Measurements from ENCODE around the gene PITPNB. TPM values are rescaled to one million over a fixed set of nuclear protein-coding genes. Genes with fewer than 3 reads are reported as not detected.

The PITPNB gene
- total RNA-seq, 1 donor from 2014 or later, result 40.2 TPM

DNA sequence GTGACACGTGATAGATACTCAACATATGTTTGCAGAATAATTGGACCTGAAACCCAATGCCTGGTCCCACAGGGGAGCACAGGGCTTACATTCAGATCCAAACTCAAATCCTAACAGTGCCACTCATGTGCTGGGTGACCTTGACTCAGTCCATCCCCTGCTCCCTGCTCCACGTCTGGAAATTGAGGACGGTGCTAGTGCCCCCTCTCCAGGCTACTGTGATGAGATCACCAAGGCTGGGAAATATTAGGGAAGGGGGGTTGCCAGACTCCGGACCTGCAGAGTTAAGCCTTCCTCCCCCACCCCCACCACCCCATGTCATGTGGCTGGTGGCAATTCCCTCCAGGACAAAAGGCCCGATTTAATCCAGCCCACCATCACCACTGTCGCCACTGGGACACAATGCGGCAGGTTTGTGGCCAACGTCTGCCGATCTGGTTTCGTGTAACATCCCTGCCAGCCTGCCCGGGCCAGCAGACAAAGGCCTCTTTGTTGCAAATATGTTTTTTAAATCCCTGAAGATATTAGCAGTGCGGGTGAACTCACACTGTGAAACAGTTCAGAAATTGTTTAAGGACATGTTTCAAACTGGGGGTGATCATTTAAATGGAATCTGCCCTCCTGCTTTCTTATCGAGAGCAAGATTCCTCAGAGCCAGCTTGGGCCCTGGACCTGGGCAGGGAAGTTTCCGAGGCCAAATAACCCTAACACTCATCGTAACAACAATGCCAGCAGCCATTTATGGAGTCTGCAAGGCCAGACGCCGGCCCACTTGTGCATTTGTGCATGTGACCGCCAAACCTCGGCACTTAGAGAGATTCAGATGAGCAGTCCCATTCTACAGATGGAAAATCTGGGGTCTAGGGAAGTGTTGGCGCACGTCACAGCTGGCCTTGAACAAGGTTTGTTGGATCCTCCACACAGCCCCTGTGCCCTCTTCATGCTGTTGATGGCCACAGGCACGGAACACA, 97.9 kb downstream of the PITPNB start:
- intact Hi-C loops (cut with DNase I), result no loop called here
- ATAC-seq (ENCODE audit: poor library complexity) (peak; percentile 70), DNase-seq (no peak)

DNA sequence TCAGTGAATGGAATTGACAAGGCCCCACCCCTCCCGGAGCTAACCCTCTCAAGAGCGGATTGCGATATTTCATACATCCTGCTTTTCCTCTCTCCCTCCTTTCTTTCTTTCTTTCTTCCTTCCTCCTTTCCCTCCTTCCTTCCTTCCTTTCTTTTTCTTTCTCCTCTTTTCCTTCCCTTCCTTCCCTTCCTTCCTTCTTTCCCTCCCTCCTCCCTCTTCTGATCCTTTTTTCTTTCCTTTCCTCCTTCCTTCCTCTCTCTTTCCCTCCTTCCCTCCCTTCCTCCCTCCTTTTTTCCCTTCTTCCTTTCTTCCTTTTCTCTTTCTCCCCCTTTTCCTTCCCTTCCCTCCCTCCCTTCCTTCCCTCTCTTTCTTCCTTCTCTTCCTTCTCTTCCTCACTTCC, 102.5 kb downstream of the PITPNB start:
- ATAC-seq (ENCODE audit: poor library complexity), result no peak
- DNase-seq, result no peak
- intact Hi-C loops (cut with DNase I), result no loop called here

DNA sequence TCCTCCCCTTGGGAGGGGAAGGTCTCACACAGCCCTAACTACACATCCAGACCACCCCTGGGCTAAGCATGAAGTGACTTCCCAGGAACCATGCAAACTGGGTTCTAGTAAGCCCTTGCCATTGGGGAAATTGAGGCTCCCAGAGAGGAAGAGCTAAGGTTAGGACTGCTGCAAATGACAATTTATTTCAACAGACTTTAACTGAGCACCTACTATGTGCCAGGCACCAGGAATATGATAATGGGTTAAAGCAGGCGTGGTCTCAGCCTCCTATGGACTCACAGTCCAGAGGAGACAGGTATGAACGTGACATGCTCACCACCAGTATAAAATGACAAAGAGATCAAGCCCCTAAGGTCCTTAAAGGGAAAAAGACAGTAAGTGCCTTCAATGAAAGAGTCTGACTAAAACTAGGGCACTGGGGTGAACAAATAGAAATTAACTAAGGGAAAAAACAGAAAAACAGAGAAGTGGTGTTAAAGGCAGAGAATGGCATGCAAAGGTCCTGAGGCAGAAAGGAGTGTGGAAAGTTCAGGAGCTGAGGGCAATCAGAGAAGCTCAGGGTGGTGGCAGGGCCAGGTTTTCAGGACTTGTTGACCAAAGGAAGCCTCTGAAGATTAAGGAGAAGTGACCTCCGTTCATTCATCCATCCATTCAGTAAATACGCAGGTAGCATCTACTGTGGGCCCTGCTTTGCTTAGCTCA, 103.1 kb downstream of the PITPNB start:
- DNase-seq, result no peak
- ATAC-seq (ENCODE audit: poor library complexity), result no peak
- intact Hi-C loops (cut with DNase I), result no loop called here

DNA sequence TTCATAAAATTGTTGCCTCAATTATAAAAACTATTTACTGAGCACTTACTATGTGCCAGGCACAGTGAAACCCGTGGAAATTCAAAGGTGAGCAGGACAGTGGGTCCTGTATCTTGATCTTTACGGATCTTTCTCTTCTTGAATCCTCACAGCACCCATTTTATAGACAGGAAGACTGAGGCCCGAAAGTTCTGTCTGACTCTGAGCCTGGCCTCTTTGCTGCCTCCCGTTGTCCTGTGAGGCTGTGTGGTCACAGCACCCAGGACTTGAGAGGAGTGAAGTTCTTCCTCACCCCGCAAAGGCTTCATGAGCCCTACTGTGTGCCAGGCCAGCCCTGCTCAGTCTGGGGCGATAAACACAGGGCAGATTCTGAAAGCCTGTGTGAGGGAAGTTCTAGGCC, 104.1 kb downstream of the PITPNB start:
- no peak for DNase-seq
- no peak for ATAC-seq (ENCODE audit: poor library complexity)
- intact Hi-C loops (cut with DNase I), result no loop called here

DNA sequence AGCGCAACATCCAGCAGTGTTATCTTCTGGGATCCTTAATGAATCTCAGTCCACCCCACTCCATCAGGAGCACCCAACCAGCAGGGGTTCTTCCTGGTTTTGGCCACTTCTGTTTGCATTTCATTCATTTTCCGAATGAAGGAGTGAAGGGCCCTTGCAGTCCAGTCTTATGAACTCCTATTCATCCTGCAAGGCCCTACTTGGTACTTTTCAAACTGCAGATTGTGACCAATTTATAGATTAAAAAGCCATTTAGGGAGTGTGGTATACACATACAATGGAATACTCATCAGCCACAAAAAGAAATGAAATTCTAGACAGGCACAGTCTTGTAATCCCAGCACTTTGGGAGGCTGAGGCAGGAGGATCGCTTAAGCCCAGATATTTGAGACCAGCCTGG, 107.3 kb downstream of the PITPNB start:
- intact Hi-C loops (cut with DNase I), result no loop called here
- no peak for DNase-seq
- no peak for ATAC-seq (ENCODE audit: poor library complexity)

DNA sequence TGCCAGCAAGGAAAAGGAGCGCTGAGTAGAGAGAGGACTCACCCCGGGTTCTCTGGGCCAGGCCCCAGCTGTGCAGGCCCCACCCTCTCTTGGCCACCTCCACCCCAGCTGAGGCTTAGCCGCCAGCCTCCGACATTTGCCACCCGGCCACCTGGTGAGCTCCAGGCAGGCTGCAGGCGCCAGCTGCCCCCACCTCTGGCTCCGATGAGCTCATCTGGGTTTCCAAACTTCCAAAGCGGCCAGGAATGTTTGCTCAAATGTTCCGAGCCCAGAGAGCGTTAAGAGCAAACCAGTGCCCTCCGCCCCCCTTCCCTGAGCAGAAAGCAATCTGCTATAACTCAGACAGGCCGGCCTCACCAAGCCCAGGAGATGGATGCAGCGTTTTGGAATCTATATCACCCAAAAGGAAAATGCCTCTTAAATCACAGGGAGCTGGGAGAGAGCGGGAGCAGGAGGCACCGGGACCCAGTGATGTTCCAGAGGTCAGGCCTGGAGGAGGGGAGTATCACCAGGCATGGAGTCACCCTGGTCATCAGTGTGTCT, 108.4 kb downstream of the PITPNB start:
- intact Hi-C loops (cut with DNase I), result no loop called here
- peak; percentile 77 for DNase-seq
- ATAC-seq (ENCODE audit: poor library complexity), result peak; percentile 82

DNA sequence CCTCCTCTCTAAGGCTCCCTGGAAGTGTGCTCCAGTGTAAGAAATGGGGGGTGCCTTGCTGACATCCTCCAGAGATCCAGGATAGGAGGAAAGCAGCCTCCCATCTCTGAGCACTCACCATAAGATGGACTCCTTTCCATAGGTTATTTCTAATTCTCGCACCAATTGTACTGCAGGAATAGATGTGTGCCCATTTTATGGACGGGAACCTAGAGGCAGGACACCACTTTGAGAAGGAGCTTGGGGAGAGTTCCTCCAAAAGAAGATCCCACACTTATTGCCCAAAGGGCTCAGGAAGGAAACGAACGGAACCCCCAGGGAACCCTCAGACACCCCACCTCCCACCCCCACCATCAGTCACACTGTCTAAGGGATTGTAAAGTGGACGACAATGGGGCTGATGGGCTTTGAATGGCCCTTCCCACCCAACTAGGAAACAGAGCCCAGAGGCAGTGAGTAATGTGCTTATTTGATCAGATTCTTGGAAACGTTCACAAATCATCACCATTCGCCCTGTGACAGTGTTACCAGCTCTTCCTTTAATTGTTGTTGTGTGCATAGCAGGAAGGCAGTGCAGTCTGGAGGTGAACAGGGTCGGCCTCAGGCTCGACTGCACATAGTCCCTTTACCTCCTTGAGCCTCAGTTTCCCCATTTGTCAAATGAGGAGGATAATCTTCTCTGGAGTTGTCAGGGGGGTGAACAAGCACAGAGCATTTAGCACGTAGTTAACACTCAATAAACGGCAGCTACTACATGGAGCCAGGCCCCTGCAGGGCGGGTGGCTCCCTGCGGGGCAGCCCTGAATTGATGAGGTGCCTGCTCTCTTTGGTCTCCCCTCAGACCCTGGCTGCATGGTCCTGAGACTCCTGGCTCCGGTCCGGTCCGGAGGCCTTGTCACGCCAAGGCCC, 109.1 kb downstream of the PITPNB start:
- intact Hi-C loops (cut with DNase I), result loop anchor here (10.0 kb wide), 1 partner anchor 1055 kb away; no protein-coding TSS in a partner anchor
- DNase-seq (no peak), ATAC-seq (ENCODE audit: poor library complexity) (peak; percentile 30)

DNA sequence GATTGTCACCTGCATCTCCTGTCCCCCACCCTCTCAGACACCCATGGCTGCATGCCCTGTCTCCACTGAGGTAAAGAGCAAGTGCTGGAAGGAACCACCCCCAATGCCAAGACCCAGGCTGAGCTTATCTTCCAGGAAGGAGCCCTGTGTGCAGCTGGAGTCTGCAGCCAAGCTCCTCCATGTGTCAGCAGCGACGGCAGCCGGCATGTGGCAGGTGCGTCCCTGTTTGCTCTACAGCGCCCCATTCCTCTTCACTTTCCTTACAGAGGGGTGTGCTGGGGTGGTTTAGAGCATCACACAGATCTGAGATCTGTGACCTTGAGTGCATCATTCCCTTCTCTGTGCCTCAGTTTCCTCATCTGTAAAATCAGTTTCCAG, 109.8 kb downstream of the PITPNB start:
- intact Hi-C loops (cut with DNase I), result loop anchor here (10.0 kb wide), 1 partner anchor 1054 kb away; no protein-coding TSS in a partner anchor
- DNase-seq, result no peak

DNA sequence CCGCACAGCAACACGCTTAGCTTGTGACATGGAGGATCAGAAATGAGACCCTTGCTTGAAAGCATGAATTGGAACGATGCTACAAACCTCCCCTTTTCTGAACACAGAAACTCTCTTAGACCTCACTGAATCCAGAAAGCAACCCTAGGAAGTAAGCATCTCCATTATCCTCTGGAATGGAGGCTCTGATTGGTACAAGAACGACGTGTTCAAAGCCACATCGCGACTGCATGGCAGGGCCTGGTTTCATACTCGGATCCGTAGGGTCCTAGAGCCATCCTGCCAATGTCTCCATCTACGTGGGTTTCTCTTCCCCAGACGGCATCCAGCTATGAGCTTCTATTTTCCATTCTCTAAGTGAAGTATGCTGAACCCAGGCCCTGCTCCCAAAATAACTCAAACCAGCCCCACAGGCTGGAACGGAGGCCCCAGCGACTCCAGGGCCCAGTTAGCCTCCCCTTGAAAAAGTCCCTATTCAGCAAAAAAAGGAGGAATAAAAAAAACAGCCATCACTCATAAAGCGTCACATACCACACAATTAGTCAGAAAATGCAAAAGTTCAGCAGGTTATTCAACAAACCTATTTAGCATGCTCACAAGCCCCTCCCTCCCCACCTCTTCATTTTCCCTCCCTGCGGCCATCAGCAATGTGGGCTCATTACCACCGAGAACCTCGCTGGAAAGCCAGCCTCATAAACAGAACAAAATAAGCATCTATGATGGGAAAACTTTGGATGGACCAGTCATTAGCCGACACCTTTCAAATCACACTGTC, 110.4 kb downstream of the PITPNB start:
- intact Hi-C loops (cut with DNase I), result loop anchor here (10.0 kb wide), 1 partner anchor 1054 kb away; no protein-coding TSS in a partner anchor
- no peak for DNase-seq
- no peak for ATAC-seq (ENCODE audit: poor library complexity)

More for the DNA sequence above, 109.8 kb downstream of the PITPNB start:
- ATAC-seq (ENCODE audit: poor library complexity), result no peak

DNA sequence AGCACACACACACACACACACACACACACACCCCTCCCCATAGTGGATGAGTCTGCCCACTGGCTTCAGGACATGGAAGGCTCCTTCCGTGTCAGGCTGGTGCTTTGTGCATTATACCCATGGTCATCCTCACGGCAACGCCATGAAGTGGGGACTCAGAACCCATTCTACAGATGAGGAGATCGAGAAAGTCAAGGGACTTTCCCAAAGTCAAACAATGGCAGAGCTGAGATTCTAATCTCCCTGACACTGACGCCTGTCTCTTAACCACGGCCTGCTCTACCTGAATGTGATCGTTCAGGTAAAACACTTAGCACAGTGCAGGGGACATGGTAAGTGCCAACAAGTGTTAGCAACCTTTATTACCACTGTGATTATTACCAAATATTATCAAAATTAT, 113.2 kb downstream of the PITPNB start:
- intact Hi-C loops (cut with DNase I), result loop anchor here (10.0 kb wide), 1 partner anchor 1051 kb away; no protein-coding TSS in a partner anchor
- ATAC-seq (ENCODE audit: poor library complexity), result no peak
- no peak for DNase-seq

DNA sequence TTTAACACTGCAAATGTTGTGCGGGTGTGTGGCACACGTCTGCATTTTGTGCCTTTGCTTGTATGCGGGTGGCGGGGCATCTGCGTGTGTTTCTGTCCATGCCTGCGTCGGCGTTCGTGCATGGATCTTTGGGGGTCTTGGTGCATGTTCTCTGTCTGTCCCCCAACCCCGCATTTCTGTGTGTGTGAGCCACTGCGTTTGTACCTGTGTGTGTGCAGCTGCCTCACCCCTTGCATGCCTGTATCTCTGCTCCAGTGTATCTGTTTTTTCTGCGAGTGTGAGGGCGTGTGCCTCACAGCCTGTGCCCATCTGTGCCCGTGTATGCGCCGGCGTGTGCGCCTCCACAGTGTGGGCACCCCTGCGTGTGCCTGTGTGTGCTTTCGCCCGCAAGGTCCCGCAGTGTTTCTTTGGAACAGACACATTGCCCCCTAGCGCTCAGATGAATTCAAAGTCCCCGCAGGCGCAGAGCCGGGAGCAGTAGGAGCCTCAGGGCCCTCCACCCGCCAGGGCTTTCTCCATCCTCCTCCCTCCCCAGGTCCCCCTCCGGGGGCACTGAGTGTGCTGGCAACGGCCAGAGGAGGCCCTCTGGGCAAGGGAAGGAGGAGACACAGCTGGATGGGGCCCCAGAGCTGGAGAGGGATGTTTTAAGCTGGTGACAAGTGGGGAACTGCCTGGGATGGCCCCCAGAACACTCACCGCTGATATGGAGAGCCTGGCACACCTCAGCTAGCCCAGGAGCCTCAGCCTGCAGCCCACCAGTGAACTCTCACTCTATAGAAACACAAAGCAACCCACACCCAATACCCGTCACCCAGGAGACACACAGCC, 114.4 kb downstream of the PITPNB start:
- ATAC-seq (ENCODE audit: poor library complexity), result peak; percentile 61
- peak; percentile 80 for DNase-seq
- intact Hi-C loops (cut with DNase I), result loop anchor here (5.0 to 10.0 kb wide), 3 partner anchors 317 to 1050 kb away; no protein-coding TSS in a partner anchor

DNA sequence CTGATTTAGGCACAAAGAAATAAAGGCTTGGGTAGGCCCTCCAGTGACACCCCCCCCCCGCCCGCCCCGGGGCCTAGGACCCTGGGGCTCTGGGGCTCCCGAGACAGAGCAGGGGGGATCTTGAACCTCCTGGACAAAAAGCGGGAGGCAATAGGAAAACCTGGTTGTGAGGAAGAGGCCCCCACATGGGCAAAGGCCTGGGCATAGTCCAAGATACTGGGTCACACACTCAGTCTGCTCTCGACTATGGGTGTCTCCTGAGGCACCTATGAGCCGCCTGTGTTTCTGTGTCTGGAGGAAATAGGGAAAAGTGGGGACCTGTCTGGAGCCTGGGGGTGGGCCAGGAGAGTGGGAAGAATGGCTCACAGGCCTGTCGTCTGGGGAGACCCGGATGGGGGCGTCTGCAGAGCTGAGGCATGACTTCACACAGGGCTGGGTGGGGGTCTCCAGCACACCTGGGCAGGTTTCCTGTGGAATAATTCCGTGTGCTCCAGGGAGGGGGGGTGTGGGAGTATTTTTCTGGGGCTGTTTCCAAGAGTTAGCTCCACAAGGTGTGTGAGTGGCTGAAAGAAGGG, 115.1 kb downstream of the PITPNB start:
- intact Hi-C loops (cut with DNase I), result loop anchor here (5.0 to 10.0 kb wide), 3 partner anchors 317 to 1049 kb away; no protein-coding TSS in a partner anchor
- ATAC-seq (ENCODE audit: poor library complexity), result no peak
- DNase-seq, result no peak

DNA sequence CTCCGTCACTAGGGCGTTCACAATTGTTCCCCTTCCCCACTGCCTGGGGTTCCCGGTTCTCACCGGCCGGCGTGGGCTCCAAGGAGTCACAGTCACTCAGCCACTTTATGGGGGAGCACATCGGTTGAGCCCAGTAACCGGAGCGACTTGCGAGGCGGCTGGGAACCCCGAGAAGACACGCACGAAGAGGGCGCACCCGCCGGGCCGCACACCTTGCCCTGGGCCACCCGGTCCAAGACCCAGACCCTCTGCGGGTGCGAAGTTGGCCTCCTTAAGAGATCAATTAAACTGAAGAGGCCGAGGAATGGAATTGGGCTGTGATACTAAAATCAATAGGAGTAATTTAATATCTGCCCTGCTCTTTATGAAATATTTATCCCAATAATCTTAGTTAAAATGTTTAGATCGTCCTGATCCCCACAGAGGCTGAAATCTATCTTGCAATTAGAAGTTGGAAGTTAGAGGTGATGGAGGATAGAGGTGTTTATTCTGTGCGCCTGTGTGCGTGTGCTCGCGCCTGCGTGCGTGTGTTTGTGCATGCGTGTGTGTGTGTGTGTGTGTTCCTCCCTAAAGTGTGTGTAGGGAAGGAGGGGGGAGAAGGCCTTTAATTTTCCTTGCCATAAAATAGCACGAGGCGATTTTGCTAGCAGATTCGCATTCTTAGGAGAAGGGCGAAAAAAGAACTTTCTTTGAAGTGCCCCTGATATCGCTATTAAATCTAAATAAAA, 116.5 kb downstream of the PITPNB start:
- ATAC-seq (ENCODE audit: poor library complexity) (no peak), DNase-seq (no peak)
- intact Hi-C loops (cut with DNase I), result loop anchor here (5.0 to 10.0 kb wide), 3 partner anchors 315 to 1048 kb away; no protein-coding TSS in a partner anchor
